SU-DHL-6 (cell line): ENCODE measurements around the gene PLAAT2.

Source experiments
- EZH2phosphoT487 ChIP-seq: fragments of 200-600 bp; sonication (generic), shearing (Covaris generic); conservative IDR thresholded peaks from 2 replicates; pipeline ENCODE4 v1.6.1; 2018; ENCODE audit warnings: mild to moderate bottlenecking, antibody characterized with exemption, low read length, moderate library complexity, mixed read lengths
- TF ChIP-seq, protein P1 (sequence below): fragments of 200-600 bp; sonication (generic); IDR thresholded peaks from one replicate; pipeline ENCODE4 v1.5.1; 2017; ENCODE audit warnings: antibody characterized with exemption, mild to moderate bottlenecking, low read length, moderate library complexity; ENCODE audit not compliant: insufficient read depth, poor library complexity, severe bottlenecking

DNA sequence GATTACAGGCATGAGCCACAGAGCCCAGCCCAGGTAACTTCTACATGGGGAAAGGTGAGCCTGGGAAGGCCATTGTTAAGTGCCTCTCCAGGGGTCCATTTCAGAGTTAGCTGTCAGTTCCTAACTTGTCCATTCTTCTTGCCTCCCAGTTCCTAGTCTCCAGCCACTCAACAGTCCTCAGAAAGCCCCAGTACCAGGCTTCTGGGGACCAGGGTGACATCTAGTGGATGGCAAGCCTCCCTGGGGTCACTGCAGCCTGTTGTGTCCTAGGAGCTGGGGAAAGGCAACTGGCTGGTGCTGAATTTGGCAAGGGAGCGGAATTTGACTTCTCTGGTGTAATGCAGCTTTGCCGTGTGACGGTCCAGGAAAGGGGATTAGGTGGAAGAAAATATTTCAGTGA, 55.2 kb downstream of the PLAAT2 start:
- TF ChIP-seq, protein P1, sequence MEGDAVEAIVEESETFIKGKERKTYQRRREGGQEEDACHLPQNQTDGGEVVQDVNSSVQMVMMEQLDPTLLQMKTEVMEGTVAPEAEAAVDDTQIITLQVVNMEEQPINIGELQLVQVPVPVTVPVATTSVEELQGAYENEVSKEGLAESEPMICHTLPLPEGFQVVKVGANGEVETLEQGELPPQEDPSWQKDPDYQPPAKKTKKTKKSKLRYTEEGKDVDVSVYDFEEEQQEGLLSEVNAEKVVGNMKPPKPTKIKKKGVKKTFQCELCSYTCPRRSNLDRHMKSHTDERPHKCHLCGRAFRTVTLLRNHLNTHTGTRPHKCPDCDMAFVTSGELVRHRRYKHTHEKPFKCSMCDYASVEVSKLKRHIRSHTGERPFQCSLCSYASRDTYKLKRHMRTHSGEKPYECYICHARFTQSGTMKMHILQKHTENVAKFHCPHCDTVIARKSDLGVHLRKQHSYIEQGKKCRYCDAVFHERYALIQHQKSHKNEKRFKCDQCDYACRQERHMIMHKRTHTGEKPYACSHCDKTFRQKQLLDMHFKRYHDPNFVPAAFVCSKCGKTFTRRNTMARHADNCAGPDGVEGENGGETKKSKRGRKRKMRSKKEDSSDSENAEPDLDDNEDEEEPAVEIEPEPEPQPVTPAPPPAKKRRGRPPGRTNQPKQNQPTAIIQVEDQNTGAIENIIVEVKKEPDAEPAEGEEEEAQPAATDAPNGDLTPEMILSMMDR, result no peak
- TF ChIP-seq EZH2phosphoT487, result no peak
